Measurements from ENCODE around the gene STEAP3. TPM values are rescaled to one million over a fixed set of nuclear protein-coding genes. Genes with fewer than 3 reads are reported as not detected.

Gene STEAP3
- total RNA-seq, 4 donors from 2014 or later, result 2.3 to 5.9 (median 3.7) TPM

- H3K4me3 ChIP-seq, result no peak overlapping the region
- intact Hi-C loops (cut with DNase I; ENCODE audit: low total_unique reads), result no loop called here
- H3K27ac ChIP-seq, result no peak overlapping the region
- no peaks in the 10 kb centered on the region for H3K27me3 ChIP-seq
- H3K36me3 ChIP-seq, result no peaks in the 10 kb centered on the region
- DNase-seq, result no peak
- no peaks in the 10 kb centered on the region for H3K9me3 ChIP-seq
- TF ChIP-seq CTCF (IDR thresholded peaks at IDR 0.05), result no peak
- no peak for TF ChIP-seq POLR2A (IDR thresholded peaks at IDR 0.05)
- no peaks in the 10 kb centered on the region for H3K4me1 ChIP-seq
Measured at GRCh38 chr2:119216994-119217393, 6.6 kb upstream of the STEAP3 start.

- no peaks in the 10 kb centered on the region for H3K27me3 ChIP-seq
- TF ChIP-seq POLR2A (IDR thresholded peaks at IDR 0.05) (no peak), CTCF (IDR thresholded peaks at IDR 0.05) (peak in 1 of 4 experiments; percentile 35)
- H3K36me3 ChIP-seq, result no peaks in the 10 kb centered on the region
- intact Hi-C loops (cut with DNase I; ENCODE audit: low total_unique reads), result no loop called here
- DNase-seq, result no peak
- H3K4me3 ChIP-seq, result no peak overlapping the region
- no peak overlapping the region for H3K27ac ChIP-seq
- no peaks in the 10 kb centered on the region for H3K4me1 ChIP-seq
- no peaks in the 10 kb centered on the region for H3K9me3 ChIP-seq
Measured at GRCh38 chr2:119218478-119219064, 5.1 kb upstream of the STEAP3 start.

- intact Hi-C loops (cut with DNase I; ENCODE audit: low total_unique reads), result no loop called here
- DNase-seq, result no peak
- TF ChIP-seq CTCF (IDR thresholded peaks at IDR 0.05) (no peak), POLR2A (IDR thresholded peaks at IDR 0.05) (no peak)
- Histone ChIP-seq H3K27ac (no peak overlapping the region), H3K36me3 (no peaks in the 10 kb centered on the region), H3K9me3 (no peaks in the 10 kb centered on the region), H3K27me3 (no peaks in the 10 kb centered on the region), H3K4me1 (peaks cover 0 to 6% of the 10 kb centered on the region in 2 donors), H3K4me3 (no peak overlapping the region)
Measured at GRCh38 chr2:119219873-119220272, 3.8 kb upstream of the STEAP3 start.

- Histone ChIP-seq H3K4me1 (peaks cover 0 to 6% of the 10 kb centered on the region in 2 donors), H3K4me3 (no peak overlapping the region), H3K36me3 (no peaks in the 10 kb centered on the region), H3K27ac (no peak overlapping the region), H3K9me3 (no peaks in the 10 kb centered on the region), H3K27me3 (no peaks in the 10 kb centered on the region)
- no peak for DNase-seq
- intact Hi-C loops (cut with DNase I; ENCODE audit: low total_unique reads), result no loop called here
- no peak for TF ChIP-seq CTCF (IDR thresholded peaks at IDR 0.05)
- TF ChIP-seq POLR2A (IDR thresholded peaks at IDR 0.05), result no peak
Measured at GRCh38 chr2:119220720-119221301, 2.8 kb upstream of the STEAP3 start.

GRCh38 chr2:119221609-119222008 is 2.0 kb upstream of the STEAP3 start:
- H3K4me3 ChIP-seq, result no peak overlapping the region
- no peaks in the 10 kb centered on the region for H3K36me3 ChIP-seq
- intact Hi-C loops (cut with DNase I; ENCODE audit: low total_unique reads), result no loop called here
- TF ChIP-seq POLR2A (IDR thresholded peaks at IDR 0.05), result no peak
- TF ChIP-seq CTCF (IDR thresholded peaks at IDR 0.05), result no peak
- H3K27ac ChIP-seq, result no peak overlapping the region
- no peaks in the 10 kb centered on the region for H3K9me3 ChIP-seq
- no peak for DNase-seq
- H3K27me3 ChIP-seq, result no peaks in the 10 kb centered on the region
- H3K4me1 ChIP-seq, result peaks cover 0 to 6% of the 10 kb centered on the region in 2 donors
